Measurements from ENCODE around the gene ZFAND3.
A peak's percentile ranks its signal among the peaks of the same experiment; 100 is the strongest.

- TF ChIP-seq, protein P1, sequence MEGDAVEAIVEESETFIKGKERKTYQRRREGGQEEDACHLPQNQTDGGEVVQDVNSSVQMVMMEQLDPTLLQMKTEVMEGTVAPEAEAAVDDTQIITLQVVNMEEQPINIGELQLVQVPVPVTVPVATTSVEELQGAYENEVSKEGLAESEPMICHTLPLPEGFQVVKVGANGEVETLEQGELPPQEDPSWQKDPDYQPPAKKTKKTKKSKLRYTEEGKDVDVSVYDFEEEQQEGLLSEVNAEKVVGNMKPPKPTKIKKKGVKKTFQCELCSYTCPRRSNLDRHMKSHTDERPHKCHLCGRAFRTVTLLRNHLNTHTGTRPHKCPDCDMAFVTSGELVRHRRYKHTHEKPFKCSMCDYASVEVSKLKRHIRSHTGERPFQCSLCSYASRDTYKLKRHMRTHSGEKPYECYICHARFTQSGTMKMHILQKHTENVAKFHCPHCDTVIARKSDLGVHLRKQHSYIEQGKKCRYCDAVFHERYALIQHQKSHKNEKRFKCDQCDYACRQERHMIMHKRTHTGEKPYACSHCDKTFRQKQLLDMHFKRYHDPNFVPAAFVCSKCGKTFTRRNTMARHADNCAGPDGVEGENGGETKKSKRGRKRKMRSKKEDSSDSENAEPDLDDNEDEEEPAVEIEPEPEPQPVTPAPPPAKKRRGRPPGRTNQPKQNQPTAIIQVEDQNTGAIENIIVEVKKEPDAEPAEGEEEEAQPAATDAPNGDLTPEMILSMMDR (IDR thresholded peaks at IDR 0.05) = peak; percentile 88 to 95 (median 93)
- TF ChIP-seq POLR2A (IDR thresholded peaks at IDR 0.05) = no peak
Measured at GRCh38 chr6:37791156-37791919, 28.2 kb upstream of the ZFAND3 start.
